B cell (primary cell): ENCODE results near the gene STAT5B. TPM values are rescaled to one million over a fixed set of nuclear protein-coding genes. Genes with fewer than 3 reads are reported as not detected.

Source experiments
- ATAC-seq: fragments of 200-7000 bp; cut with Tn5 transposase; one replicate; pipeline ENCODE4 v1.10.0; 2021; ENCODE audit warnings: low read depth, mild to moderate bottlenecking, moderate number of reproducible peaks, moderate library complexity
- CTCF ChIA-PET: fragments of 350-600 bp; sonication (Branson Sonifier 250); formaldehyde crosslinking; loops from one replicate; lab custom pipeline; 2021; ENCODE audit warnings: antibody characterized with exemption, inconsistent platforms; lab: Charles Lee
- POLR2A ChIA-PET: fragments of 350-600 bp; sonication (Branson Sonifier 250); formaldehyde crosslinking; loops from one replicate; lab custom pipeline; 2021; ENCODE audit warnings: antibody characterized with exemption; lab: Charles Lee
- DNase-seq: peaks from one replicate; pipeline ENCODE4 v3.0.0; 2013
- H2AFZ ChIP-seq: 2 replicates; pipeline ENCODE4 v1.6.1; 2012; ENCODE audit warnings: mild to moderate bottlenecking, low read depth, low read length; ENCODE audit not compliant: insufficient read depth, poor library complexity, severe bottlenecking
- H3K27ac ChIP-seq, 2 donors: 1 replicate in 1 of 2; 2 replicates in 1 of 2; pipeline ENCODE4 v1.5.1; 2012 to 2013; ENCODE audit warnings: low read length in 2 of 2, mild to moderate bottlenecking in 2 of 2, moderate library complexity in 1 of 2
- H3K27me3 ChIP-seq, 4 experiments: fragments of 200-600 bp in 1 of 4; sonication (generic) in 1 of 4; replicated peaks in 1 of 4; 1 replicate in 2 of 4; 2 replicates in 2 of 4; pipeline versions ENCODE4 v1.6.1 to v1.7.0; 2013 to 2016; ENCODE audit warnings: low read length in 3 of 4, mild to moderate bottlenecking in 2 of 4, mixed read lengths in 1 of 4, moderate library complexity in 1 of 4; ENCODE audit not compliant: insufficient read depth in 4 of 4, control insufficient read depth in 3 of 4; ENCODE audit errors: control extremely low read depth in 1 of 4
- H3K36me3 ChIP-seq, 2 experiments: replicated peaks in 1 of 2; 1 replicate in 1 of 2; 2 replicates in 1 of 2; pipeline versions ENCODE4 v1.6.1 to v1.7.1; 2013; ENCODE audit warnings: low read length in 1 of 2; ENCODE audit not compliant: insufficient read depth in 2 of 2, control insufficient read depth in 1 of 2; ENCODE audit errors: control extremely low read depth in 1 of 2, extremely low read depth in 1 of 2
- H3K4me1 ChIP-seq, 2 donors: fragments of 200-600 bp in 1 of 2; sonication (generic) in 1 of 2; 1 replicate in 1 of 2; 2 replicates in 1 of 2; pipeline versions ENCODE4 v1.5.1 to v1.6.1; 2013 to 2017; ENCODE audit warnings: low read length in 2 of 2; ENCODE audit not compliant: control insufficient read depth in 2 of 2, insufficient read depth in 2 of 2
- H3K4me2 ChIP-seq: replicated peaks from 2 replicates; pipeline ENCODE3; 2012; ENCODE audit warnings: mild to moderate bottlenecking, low read depth, low read length; ENCODE audit not compliant: poor library complexity, severe bottlenecking
- H3K4me3 ChIP-seq, 5 experiments: fragments of 200-600 bp in 1 of 5; sonication (generic) in 1 of 5; 1 replicate in 3 of 5; 2 replicates in 2 of 5; pipeline versions ENCODE4 v1.5.1 to v1.7.0; 2011 to 2016; ENCODE audit warnings: low read length in 4 of 5, mild to moderate bottlenecking in 4 of 5, low read depth in 2 of 5, control low read depth in 1 of 5, moderate library complexity in 1 of 5; ENCODE audit not compliant: insufficient read depth in 1 of 5; ENCODE audit errors: control extremely low read depth in 1 of 5, extremely low read depth in 1 of 5
- H3K79me2 ChIP-seq: fragments of 200-600 bp; sonication (generic); one replicate; pipeline ENCODE4 v1.6.0; 2016; ENCODE audit warnings: low read length; ENCODE audit not compliant: control insufficient read depth, insufficient read depth
- H3K9ac ChIP-seq: fragments of 200-600 bp; sonication (generic); 2 replicates; pipeline ENCODE4 v1.6.1; 2017; ENCODE audit warnings: mild to moderate bottlenecking, low read length, moderate library complexity
- H3K9me3 ChIP-seq, 3 donors: one replicate each; pipeline versions ENCODE4 v1.6.1 to v1.7.1; 2013; ENCODE audit warnings: low read length in 2 of 3; ENCODE audit not compliant: control insufficient read depth in 2 of 3, insufficient read depth in 1 of 3; ENCODE audit errors: control extremely low read depth in 1 of 3
- H4K20me1 ChIP-seq: 2 replicates; pipeline ENCODE4 v1.6.0; 2012; ENCODE audit warnings: mild to moderate bottlenecking, low read length; ENCODE audit not compliant: insufficient read depth, control insufficient read depth, poor library complexity, severe bottlenecking
- H3K27ac Mint-ChIP-seq: one replicate; pipeline ENCODE4 v1.8.0; 2021; ENCODE audit warnings: mixed read lengths
- H3K27me3 Mint-ChIP-seq: one replicate; pipeline ENCODE4 v1.8.0; 2021; ENCODE audit warnings: mixed read lengths
- H3K4me1 Mint-ChIP-seq: one replicate; pipeline ENCODE4 v1.8.0; 2021; ENCODE audit warnings: mixed read lengths
- H3K4me3 Mint-ChIP-seq: one replicate; pipeline ENCODE4 v1.8.0; 2021; ENCODE audit warnings: mixed read lengths
- H3K9me3 Mint-ChIP-seq: one replicate; pipeline ENCODE4 v1.8.0; 2022; ENCODE audit warnings: mixed read lengths; ENCODE audit not compliant: insufficient read depth
- CTCF ChIP-seq: fragments of 200-600 bp; IDR thresholded peaks from one replicate; pipeline ENCODE4 v1.8.0; 2022; ENCODE audit warnings: antibody characterized with exemption, mild to moderate bottlenecking
- EZH2 ChIP-seq: IDR thresholded peaks from 2 replicates; pipeline ENCODE4 v1.6.1; 2012; ENCODE audit warnings: borderline replicate concordance, low read depth, mild to moderate bottlenecking, moderate library complexity, low read length; ENCODE audit not compliant: insufficient read depth, poor library complexity, severe bottlenecking
- WGBS: methylation state at CpG from one replicate; pipeline ENCODE4 v1.1.5; 2013; ENCODE audit warnings: missing lambda C conversion rate; ENCODE audit not compliant: insufficient coverage; 5-methylcytosine and 5-hydroxymethylcytosine counted together
- intact Hi-C: fragments of 100-400 bp; cut with micrococcal nuclease; formaldehyde crosslinking; loops from one replicate; pipeline ENCODE4 v1.10.0; 2022
- polyA plus RNA-seq: library from polyadenylated mRNA; depleted of rRNA; stranded (reverse); fragments of >200 nt; gene quantifications from 2 replicates; pipeline ENCODE4 v1.2.3, GENCODE V29; 2012
- total RNA-seq, 2 donors: library from RNA; stranded (reverse); fragments of 120-200 nt in 1 of 2; gene quantifications; 1 replicate in 1 of 2; 2 replicates in 1 of 2; pipeline versions ENCODE4 v1.2.3 to v1.2.4, GENCODE V29; 2013 to 2022

STAT5B gene
- total and polyA plus RNA-seq, 2 donors (not counting 1 experiment from before 2014, with no cell fraction given), result 70.0 to 103 TPM

GRCh38 chr17:42171831-42172230 is 104.4 kb downstream of the STAT5B start:
- Histone ChIP-seq H3K79me2 (no peaks in the 10 kb centered on the region), H3K4me2 (no peak overlapping the region), H3K36me3 (no peaks in the 10 kb centered on the region), H4K20me1 (no peaks in the 10 kb centered on the region), H3K27me3 (no peaks in the 10 kb centered on the region), H3K4me1 (no peaks in the 10 kb centered on the region), H2AFZ (no peak overlapping the region), H3K9me3 (no peaks in the 10 kb centered on the region), H3K4me3 (no peak overlapping the region), H3K27ac (no peak overlapping the region), H3K9ac (no peak overlapping the region)
- H3K27me3 Mint-ChIP-seq, result no peaks in the 10 kb centered on the region
- H3K9me3 Mint-ChIP-seq, result no peaks in the 10 kb centered on the region
- POLR2A ChIA-PET, result no interaction called here
- CTCF ChIA-PET, result interaction anchor here (0.6 kb wide), 2 partner anchors 126 to 234 kb away, joined by 3 to 4 read pairs; no protein-coding TSS in a partner anchor
- H3K4me1 Mint-ChIP-seq, result peaks cover 1% of the 10 kb centered on the region
- no peak for DNase-seq
- 97% methylated on average over 11 of the region's 11 CpGs for WGBS
- H3K4me3 Mint-ChIP-seq, result no peak overlapping the region
- no peak for ATAC-seq
- no peak for TF ChIP-seq EZH2
- TF ChIP-seq CTCF, result no peak
- H3K27ac Mint-ChIP-seq, result no peak overlapping the region
- intact Hi-C loops, result no loop called here

- Histone ChIP-seq H3K4me2 (no peak overlapping the region), H3K4me3 (no peak overlapping the region), H3K4me1 (no peaks in the 10 kb centered on the region), H3K27me3 (no peaks in the 10 kb centered on the region), H3K79me2 (no peaks in the 10 kb centered on the region), H3K36me3 (no peaks in the 10 kb centered on the region), H3K9ac (no peak overlapping the region), H2AFZ (no peak overlapping the region), H4K20me1 (no peaks in the 10 kb centered on the region), H3K27ac (no peak overlapping the region), H3K9me3 (no peaks in the 10 kb centered on the region)
- TF ChIP-seq CTCF, result no peak
- TF ChIP-seq EZH2, result no peak
- peaks cover 1% of the 10 kb centered on the region for H3K4me1 Mint-ChIP-seq
- no peaks in the 10 kb centered on the region for H3K9me3 Mint-ChIP-seq
- DNase-seq (no peak), ATAC-seq (no peak)
- ChIA-PET CTCF (no interaction called here), POLR2A (no interaction called here)
- 99% methylated on average over 27 of the region's 29 CpGs for WGBS
- no peak overlapping the region for H3K4me3 Mint-ChIP-seq
- intact Hi-C loops, result no loop called here
- no peak overlapping the region for H3K27ac Mint-ChIP-seq
- no peaks in the 10 kb centered on the region for H3K27me3 Mint-ChIP-seq
Observed at GRCh38 chr17:42169351-42169750, 106.8 kb downstream of the STAT5B start.
